HL-60 (cell line): ENCODE data around the gene PPM1E.

Experiments
- DNase-seq, 2 experiments: peaks; one replicate each; pipeline ENCODE4 v3.0.0-alpha.2; 2010 to 2020; ENCODE audit warnings: low read depth in 1 of 2, low spot score in 1 of 2
- H3K27ac ChIP-seq: fragments of 250-450 bp; sonication (Bioruptor Pico); replicated peaks from 2 replicates; pipeline ENCODE4 v1.5.1; 2020; ENCODE audit warnings: mild to moderate bottlenecking, moderate library complexity
- H3K27me3 ChIP-seq: fragments of 250-450 bp; sonication (Bioruptor Pico); 2 replicates; pipeline ENCODE4 v1.5.1; 2021; ENCODE audit warnings: mild to moderate bottlenecking, moderate library complexity; ENCODE audit not compliant: insufficient read depth, poor library complexity, severe bottlenecking
- H3K4me3 ChIP-seq: replicated peaks from 2 replicates; pipeline ENCODE4 v1.5.1; 2011; ENCODE audit warnings: mild to moderate bottlenecking, control low read depth, low read length; ENCODE audit not compliant: insufficient read depth
- CTCF ChIP-seq: IDR thresholded peaks from one replicate; pipeline ENCODE4 v1.5.1; 2011; ENCODE audit warnings: low read length, control low read depth, inconsistent platforms; ENCODE audit not compliant: insufficient read depth
- GABPA ChIP-seq: IDR thresholded peaks from 2 replicates; pipeline ENCODE4 v1.6.1; 2012; ENCODE audit warnings: low read depth
- POLR2AphosphoS5 ChIP-seq: IDR thresholded peaks from 2 replicates; pipeline ENCODE4 v1.6.1; 2012; ENCODE audit warnings: low read depth
- REST ChIP-seq: IDR thresholded peaks from 2 replicates; pipeline ENCODE4 v1.6.1; 2012; ENCODE audit warnings: low read depth; ENCODE audit not compliant: insufficient replicate concordance
- SPI1 ChIP-seq: IDR thresholded peaks from 2 replicates; pipeline ENCODE4 v1.6.1; 2012; ENCODE audit warnings: low read depth, mild to moderate bottlenecking, borderline replicate concordance

Gene PPM1E

GRCh38 chr17:58974354-58974753, 218.7 kb downstream of the PPM1E start:
- Histone ChIP-seq H3K27me3 (no peaks in the 10 kb centered on the region), H3K4me3 (no peak overlapping the region), H3K27ac (no peak overlapping the region)
- no peak for TF ChIP-seq GABPA
- TF ChIP-seq POLR2AphosphoS5 = no peak
- peak; percentile 61; the same call in 1 of the 2 replicates for TF ChIP-seq SPI1
- DNase-seq = no peak

- no peaks in the 10 kb centered on the region for H3K27me3 ChIP-seq
- H3K27ac ChIP-seq = no peak overlapping the region
- DNase-seq = no peak
- no peak overlapping the region for H3K4me3 ChIP-seq
- TF ChIP-seq REST (no peak), CTCF (no peak), SPI1 (no peak), GABPA (no peak), POLR2AphosphoS5 (no peak)
These were observed 220.9 kb downstream of the PPM1E start for GRCh38 chr17:58976541-58976940.

- DNase-seq = no peak
- no peaks in the 10 kb centered on the region for H3K27me3 ChIP-seq
- TF ChIP-seq POLR2AphosphoS5 = no peak
- no peak for TF ChIP-seq GABPA
- no peak for TF ChIP-seq CTCF
- TF ChIP-seq REST = no peak
- no peak for TF ChIP-seq SPI1
- no peak overlapping the region for H3K4me3 ChIP-seq
- no peak overlapping the region for H3K27ac ChIP-seq
These were observed 225.2 kb downstream of the PPM1E start for GRCh38 chr17:58980706-58981481.

- Histone ChIP-seq H3K27ac (no peak overlapping the region), H3K4me3 (no peak overlapping the region), H3K27me3 (no peaks in the 10 kb centered on the region)
- TF ChIP-seq REST (no peak), SPI1 (no peak)
- DNase-seq = no peak
These were observed 227.0 kb downstream of the PPM1E start for GRCh38 chr17:58982626-58983025.
